H9 (cell line): ENCODE measurements around the gene GPD2. TPM values are rescaled to one million over a fixed set of nuclear protein-coding genes. Genes with fewer than 3 reads are reported as not detected.

ENCODE experiments used
- DNase-seq: peaks from one replicate; pipeline ENCODE4 v3.0.0-alpha.2; 2017
- H2AFZ ChIP-seq: one replicate; pipeline ENCODE4 v1.6.1; 2013; ENCODE audit warnings: mild to moderate bottlenecking, low read length, control low read depth, moderate library complexity
- H2AK5ac ChIP-seq: 2 replicates; pipeline ENCODE4 v1.6.1; 2013; ENCODE audit warnings: low read length, control low read depth, mixed read lengths; ENCODE audit not compliant: insufficient read length
- H2BK120ac ChIP-seq: one replicate; pipeline ENCODE4 v1.6.1; 2013; ENCODE audit warnings: low read depth, mild to moderate bottlenecking, low read length, control low read depth, inconsistent platforms; ENCODE audit not compliant: poor library complexity, severe bottlenecking
- H2BK12ac ChIP-seq: 2 replicates; pipeline ENCODE4 v1.6.1; 2013; ENCODE audit warnings: low read length, control low read depth, mixed read lengths, low read depth; ENCODE audit not compliant: insufficient read length
- H2BK15ac ChIP-seq: 2 replicates; pipeline ENCODE4 v1.6.1; 2013; ENCODE audit warnings: low read depth, low read length, control low read depth
- H2BK20ac ChIP-seq: one replicate; pipeline ENCODE4 v1.6.1; 2013; ENCODE audit warnings: low read depth, mild to moderate bottlenecking, low read length, control low read depth, inconsistent platforms; ENCODE audit not compliant: poor library complexity, severe bottlenecking
- H2BK5ac ChIP-seq: 2 replicates; pipeline ENCODE4 v1.6.1; 2013; ENCODE audit warnings: low read length, control low read depth, mixed read lengths; ENCODE audit not compliant: insufficient read length
- H3K14ac ChIP-seq: 2 replicates; pipeline ENCODE4 v1.6.1; 2013; ENCODE audit warnings: low read length, control low read depth; ENCODE audit not compliant: insufficient read depth
- H3K18ac ChIP-seq: 2 replicates; pipeline ENCODE4 v1.6.1; 2013; ENCODE audit warnings: low read depth, mild to moderate bottlenecking, mixed read lengths, low read length, control low read depth; ENCODE audit not compliant: insufficient read length
- H3K23ac ChIP-seq: 2 replicates; pipeline ENCODE4 v1.6.1; 2013; ENCODE audit warnings: low read length, control low read depth, mixed read lengths, low read depth; ENCODE audit not compliant: insufficient read length
- H3K23me2 ChIP-seq: 2 replicates; pipeline ENCODE4 v1.6.1; 2013; ENCODE audit warnings: low read depth, mild to moderate bottlenecking, mixed read lengths, low read length, control low read depth; ENCODE audit not compliant: insufficient read length, poor library complexity, severe bottlenecking
- H3K27ac ChIP-seq: 2 replicates; pipeline ENCODE4 v1.5.1; 2013; ENCODE audit warnings: low read length, control low read depth, mixed read lengths, low read depth; ENCODE audit not compliant: insufficient read length
- H3K27me3 ChIP-seq: 2 replicates; pipeline ENCODE4 v1.6.1; 2013; ENCODE audit warnings: low read length, control low read depth, inconsistent platforms; ENCODE audit not compliant: insufficient read depth
- H3K4ac ChIP-seq: 2 replicates; pipeline ENCODE4 v1.6.1; 2013; ENCODE audit warnings: low read depth, mild to moderate bottlenecking, control low read depth, inconsistent platforms, low read length, moderate library complexity
- H3K4me1 ChIP-seq: 2 replicates; pipeline ENCODE4 v1.6.1; 2013; ENCODE audit warnings: low read length, control low read depth, inconsistent platforms; ENCODE audit not compliant: insufficient read depth
- H3K4me2 ChIP-seq: 2 replicates; pipeline ENCODE4 v1.6.1; 2013; ENCODE audit warnings: low read length, control low read depth, mixed read lengths; ENCODE audit not compliant: insufficient read length, insufficient read depth
- H3K56ac ChIP-seq: 2 replicates; pipeline ENCODE4 v1.6.1; 2013; ENCODE audit warnings: low read depth, mild to moderate bottlenecking, mixed read lengths, low read length, control low read depth; ENCODE audit not compliant: insufficient read length
- H3K79me1 ChIP-seq: 2 replicates; pipeline ENCODE4 v1.6.1; 2013; ENCODE audit warnings: low read depth, mild to moderate bottlenecking, moderate library complexity, low read length, control low read depth, inconsistent platforms; ENCODE audit not compliant: insufficient read depth, poor library complexity, severe bottlenecking
- H3K79me2 ChIP-seq: 2 replicates; pipeline ENCODE4 v1.6.1; 2013; ENCODE audit warnings: low read length, control low read depth, inconsistent platforms; ENCODE audit not compliant: insufficient read depth
- H3K9ac ChIP-seq: 2 replicates; pipeline ENCODE4 v1.6.1; 2013; ENCODE audit warnings: low read length, control low read depth, mixed read lengths; ENCODE audit not compliant: insufficient read length; ENCODE audit errors: extremely low read depth
- H3K9me3 ChIP-seq: one replicate; pipeline ENCODE4 v1.6.1; 2013; ENCODE audit warnings: low read depth, low read length, inconsistent platforms; ENCODE audit not compliant: control insufficient read depth
- H3T11ph ChIP-seq: one replicate; pipeline ENCODE4 v1.6.1; 2013; ENCODE audit warnings: mild to moderate bottlenecking, low read length, control low read depth, inconsistent platforms
- H4K20me1 ChIP-seq: one replicate; pipeline ENCODE4 v1.6.1; 2013; ENCODE audit not compliant: control insufficient read depth, insufficient read length, insufficient read depth
- H4K5ac ChIP-seq: 2 replicates; pipeline ENCODE4 v1.6.1; 2013; ENCODE audit warnings: low read depth, mild to moderate bottlenecking, mixed read lengths, low read length, control low read depth; ENCODE audit not compliant: insufficient read length
- H4K8ac ChIP-seq: replicated peaks from 2 replicates; pipeline ENCODE4 v1.6.1; 2013; ENCODE audit warnings: low read length, control low read depth, mixed read lengths, low read depth; ENCODE audit not compliant: insufficient read length
- H4K91ac ChIP-seq: 2 replicates; pipeline ENCODE4 v1.6.1; 2013; ENCODE audit warnings: low read depth, mild to moderate bottlenecking, moderate library complexity, mixed read lengths, low read length, control low read depth; ENCODE audit not compliant: insufficient read length
- H3K27ac Mint-ChIP-seq, 3 experiments: 2 replicates in 2 of 3; 3 replicates in 1 of 3; pipeline ENCODE4 v1.8.0; 2020 to 2021; ENCODE audit warnings: mixed read lengths in 3 of 3, mild to moderate bottlenecking in 1 of 3, moderate library complexity in 1 of 3
- H3K27me3 Mint-ChIP-seq: 2 replicates; pipeline ENCODE4 v1.8.0; 2021; ENCODE audit warnings: low read depth, mild to moderate bottlenecking, moderate library complexity, mixed read lengths
- H3K36me3 Mint-ChIP-seq, 3 experiments: 2 replicates in 2 of 3; 3 replicates in 1 of 3; pipeline ENCODE4 v1.8.0; 2020 to 2021; ENCODE audit warnings: low read depth in 3 of 3, mixed read lengths in 3 of 3; ENCODE audit not compliant: insufficient read depth in 1 of 3
- H3K4me1 Mint-ChIP-seq, 2 experiments: 2 replicates each; pipeline ENCODE4 v1.8.0; 2020; ENCODE audit warnings: mixed read lengths in 2 of 2
- H3K4me3 Mint-ChIP-seq, 2 experiments: 2 replicates in 1 of 2; 3 replicates in 1 of 2; pipeline ENCODE4 v1.8.0; 2020 to 2021; ENCODE audit warnings: mild to moderate bottlenecking in 2 of 2, mixed read lengths in 2 of 2, moderate library complexity in 1 of 2
- H3K9me3 Mint-ChIP-seq, 2 experiments: 2 replicates in 1 of 2; 3 replicates in 1 of 2; pipeline ENCODE4 v1.8.0; 2020; ENCODE audit warnings: mild to moderate bottlenecking in 2 of 2, mixed read lengths in 2 of 2, moderate library complexity in 1 of 2
- CTCF ChIP-seq: fragments of 200-600 bp; sonication (generic); conservative IDR thresholded peaks from 3 replicates; pipeline ENCODE4 v1.8.0; 2021; ENCODE audit warnings: antibody characterized with exemption, mild to moderate bottlenecking
- total RNA-seq: library from RNA; stranded (reverse); gene quantifications from 2 replicates; pipeline ENCODE4 v1.2.1, GENCODE V29; 2021

The GPD2 gene
- total RNA-seq, 1 experiment from 2014 or later: 46.0 TPM

GRCh38 chr2:156541229-156541628, 105.0 kb downstream of the GPD2 start:
- H3K36me3 Mint-ChIP-seq: peaks cover 0 to 4% (median 0%) of the 10 kb centered on the region in 3 experiments; a peak in 5 of 7 replicates
- no peaks in the 10 kb centered on the region for H4K20me1 ChIP-seq

More at GRCh38 chr2:156541229-156541628, 105.0 kb downstream of the GPD2 start:
- no peak overlapping the region for H4K91ac ChIP-seq
- no peaks in the 10 kb centered on the region for H3K23me2 ChIP-seq
- H2BK5ac ChIP-seq: no peak overlapping the region
- H3K79me1 ChIP-seq: no peaks in the 10 kb centered on the region
- no peak overlapping the region for H3K4me3 Mint-ChIP-seq
- H2BK120ac ChIP-seq: no peak overlapping the region
- H3K4me2 ChIP-seq: no peak overlapping the region
- no peak overlapping the region for H4K8ac ChIP-seq
- no peak for TF ChIP-seq CTCF
- DNase-seq: no peak
- H3K4me1 ChIP-seq: peaks cover 2% of the 10 kb centered on the region; the same call in 1 of the 2 replicates
- no peak overlapping the region for H3K9ac ChIP-seq
- H3K27me3 Mint-ChIP-seq: no peaks in the 10 kb centered on the region
- H2BK12ac ChIP-seq: no peak overlapping the region
- H2BK15ac ChIP-seq: no peak overlapping the region
- H2AFZ ChIP-seq: no peak overlapping the region
- H2AK5ac ChIP-seq: no peak overlapping the region
- H3K4ac ChIP-seq: no peak overlapping the region
- peaks cover 11 to 12% of the 10 kb centered on the region in 2 experiments for H3K4me1 Mint-ChIP-seq
- no peaks in the 10 kb centered on the region for H3K9me3 ChIP-seq
- no peak overlapping the region for H3K23ac ChIP-seq
- no peak overlapping the region for H3T11ph ChIP-seq
- H3K27ac ChIP-seq: no peak overlapping the region
- H3K9me3 Mint-ChIP-seq: peaks cover 0 to 3% of the 10 kb centered on the region in 2 experiments; a peak in 2 of 5 replicates
- no peaks in the 10 kb centered on the region for H3K27me3 ChIP-seq
- no peaks in the 10 kb centered on the region for H3K79me2 ChIP-seq
- H2BK20ac ChIP-seq: no peak overlapping the region
- no peak overlapping the region for H3K14ac ChIP-seq
- H4K5ac ChIP-seq: no peak overlapping the region
- H3K27ac Mint-ChIP-seq: no peak overlapping the region
- no peak overlapping the region for H3K56ac ChIP-seq
- H3K18ac ChIP-seq: no peak overlapping the region
